ENCODE results near the gene XG. TPM values are rescaled to one million over a fixed set of nuclear protein-coding genes. Genes with fewer than 3 reads are reported as not detected.

The XG gene
- total and polyA plus RNA-seq, 2 of the 8 experiments (the other 6 are each of a cell fraction or from before 2014, with no cell fraction given) = 0.33 to 0.78 TPM

DNA sequence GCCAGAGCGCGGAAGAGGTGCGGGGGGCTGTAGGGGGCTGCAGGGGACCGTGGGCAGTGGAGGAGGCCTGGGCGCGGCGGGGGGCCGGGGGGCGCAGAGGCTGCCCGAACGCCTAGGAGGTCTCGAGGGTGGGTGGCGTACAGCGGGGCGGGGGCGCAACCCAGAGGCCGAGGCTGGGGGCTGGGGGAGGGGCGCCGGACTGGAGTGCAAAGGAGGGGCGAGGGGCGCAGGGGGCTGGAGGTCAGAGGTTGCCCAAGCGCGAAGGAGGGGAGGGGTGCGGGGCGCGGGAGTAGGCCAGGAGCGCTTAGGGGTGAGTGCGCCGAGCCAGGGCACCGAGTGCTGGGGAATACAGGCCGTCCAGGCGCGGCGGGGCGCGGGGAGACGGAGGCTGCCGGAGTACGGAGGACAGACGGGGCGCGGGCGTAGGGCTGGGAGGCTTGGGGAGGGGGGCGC lies 77.1 kb downstream of the XG start:
- Histone ChIP-seq H2AK5ac (ENCODE audit: low read depth, low read length) (no peak overlapping the region), H3K14ac (ENCODE audit: insufficient read length) (no peak overlapping the region), H3K27ac (ENCODE audit: low read depth, low read length) (no peak overlapping the region), H3K27me3 (replicated peaks in 1 of 4; ENCODE audit: control insufficient read depth in 3 of 4, extremely low read depth in 1 of 4, insufficient read depth in 3 of 4, low read length in 3 of 4) (peaks cover 0 to 4% (median 0%) of the 10 kb centered on the region in 4 experiments; a peak in 2 of 7 replicates), H2BK12ac (ENCODE audit: low read depth, low read length) (no peak overlapping the region), H3K56ac (replicated peaks; ENCODE audit: insufficient read length, low read depth, low read length) (no peak overlapping the region), H3K4ac (replicated peaks; ENCODE audit: insufficient read length, low read depth, low read length) (no peak overlapping the region), H4K91ac (replicated peaks; ENCODE audit: insufficient read length, low read length) (no peak overlapping the region), H4K5ac (ENCODE audit: insufficient read length, low read depth, low read length) (no peak overlapping the region), H3K23ac (ENCODE audit: insufficient read length) (no peak overlapping the region), H4K20me1 (replicated peaks in 1 of 2; ENCODE audit: control insufficient read depth in 1 of 2, insufficient read depth in 2 of 2, low read length in 2 of 2) (no peaks in the 10 kb centered on the region), H3K4me3 (ENCODE audit: extremely low read depth in 1 of 4, insufficient read depth in 2 of 4, low read depth in 3 of 4, low read length in 4 of 4) (peak overlapping the region; percentile 26 to 75 (median 48)), H3K79me2 (ENCODE audit: control insufficient read depth in 1 of 2, insufficient read depth in 2 of 2, low read length in 2 of 2) (peaks cover 0 to 19% of the 10 kb centered on the region in 2 experiments; a peak in 2 of 4 replicates), H3K9ac (replicated peaks in 1 of 4; ENCODE audit: extremely low read depth in 1 of 4, low read depth in 3 of 4, low read length in 3 of 4) (peak overlapping the region in 1 of 4 experiments; percentile 37; a peak in 1 of 7 replicates), H2BK5ac (ENCODE audit: low read depth, low read length) (no peak overlapping the region), H3K79me1 (ENCODE audit: low read depth, low read length) (no peaks in the 10 kb centered on the region), H3K9me3 (ENCODE audit: insufficient read depth in 2 of 2, low read depth in 1 of 2, low read length in 1 of 2) (no peaks in the 10 kb centered on the region), H3K36me3 (ENCODE audit: control insufficient read depth in 2 of 4, insufficient read depth in 4 of 4, low read length in 3 of 4) (peaks cover 0 to 12% (median 1%) of the 10 kb centered on the region in 4 experiments; a peak in 3 of 8 replicates), H2BK120ac (replicated peaks; ENCODE audit: low read depth, low read length) (no peak overlapping the region), H3K18ac (ENCODE audit: extremely low read depth, low read length) (no peak overlapping the region), H3K23me2 (ENCODE audit: low read depth, low read length) (peaks cover 9% of the 10 kb centered on the region; the same call in 1 of the 2 replicates), H4K8ac (ENCODE audit: extremely low read depth, insufficient read depth, low read length) (no peak overlapping the region; the same call in 1 of the 2 replicates), H3K4me2 (ENCODE audit: insufficient read depth in 1 of 2, low read depth in 2 of 2, low read length in 2 of 2) (peak overlapping the region; percentile 62 to 65; a peak in 3 of 4 replicates), H2BK15ac (ENCODE audit: low read length) (no peak overlapping the region), H2AFZ (ENCODE audit: low read length) (no peak overlapping the region), H2BK20ac (ENCODE audit: low read length) (no peak overlapping the region), H3K4me1 (replicated peaks in 1 of 4; ENCODE audit: control insufficient read depth in 3 of 4, insufficient read depth in 4 of 4, low read length in 3 of 4) (peaks cover 0 to 5% (median 1%) of the 10 kb centered on the region in 4 experiments; a peak in 4 of 7 replicates)
- no CpG with 5 or more reads among the region's 44 CpGs for WGBS, 2 experiments (ENCODE audit: extremely low coverage in 1 of 2, insufficient coverage in 1 of 2, insufficient read length in 1 of 2, insufficient replicate concordance in 2 of 2, low coverage in 1 of 2, low lambda C conversion rate in 2 of 2, missing lambda C conversion rate in 1 of 2)
- ChIA-PET POLR2A (ENCODE audit: partially characterized antibody) (no interaction called here), CTCF (ENCODE audit: partially characterized antibody) (no interaction called here)
- FAIRE-seq (no peak), DNase-seq (ENCODE audit: low read depth in 1 of 2, low spot score in 2 of 2) (peak in 1 of 2 experiments; percentile 69)
